Activated naive CD8-positive, alpha-beta T cell treated with anti-CD3 and anti-CD28 coated beads, Interleukin-2, amount 50 U/mL, for 24 hours (primary cell): ENCODE data around the gene EGF.

ENCODE experiments used
- ATAC-seq: fragments of 150-1000 bp; cut with Tn5 transposase; one replicate; pipeline ENCODE4 v1.10.0; 2021
- DNase-seq: peaks from one replicate; pipeline ENCODE4 v3.0.0; 2021
- H3K27ac Mint-ChIP-seq: one replicate; pipeline ENCODE4 v1.8.0; 2021; ENCODE audit warnings: mild to moderate bottlenecking, mixed read lengths
- H3K27me3 Mint-ChIP-seq: one replicate; pipeline ENCODE4 v1.8.0; 2021; ENCODE audit warnings: mixed read lengths
- H3K36me3 Mint-ChIP-seq: one replicate; pipeline ENCODE4 v1.8.0; 2021; ENCODE audit warnings: low read depth, mixed read lengths
- H3K4me1 Mint-ChIP-seq: one replicate; pipeline ENCODE4 v1.8.0; 2021; ENCODE audit warnings: mixed read lengths
- H3K4me3 Mint-ChIP-seq: one replicate; pipeline ENCODE4 v1.8.0; 2021; ENCODE audit warnings: mild to moderate bottlenecking, moderate library complexity, mixed read lengths
- H3K9me3 Mint-ChIP-seq: one replicate; pipeline ENCODE4 v1.8.0; 2021; ENCODE audit warnings: mixed read lengths

EGF gene

DNA sequence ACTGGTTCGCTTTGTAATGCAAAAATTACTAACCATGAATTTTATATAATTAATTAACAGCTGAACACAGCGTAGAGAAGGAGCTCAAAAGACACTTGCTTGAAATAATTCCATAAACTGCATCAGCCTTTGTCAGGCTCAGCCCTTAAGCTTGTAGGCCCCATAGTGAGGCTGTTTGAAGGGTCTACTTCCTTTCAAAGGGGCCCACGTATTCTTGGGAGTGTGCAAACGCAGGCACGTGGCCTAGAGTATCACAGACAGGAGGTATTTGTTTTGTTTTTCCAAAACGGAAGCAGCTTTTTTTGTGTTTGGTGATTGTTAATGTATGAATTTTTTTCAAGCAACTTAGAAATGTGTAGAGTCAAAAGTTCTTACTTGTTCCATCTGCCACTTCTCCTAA, 25.6 kb upstream of the EGF start:
- H3K9me3 Mint-ChIP-seq = no peaks in the 10 kb centered on the region
- no peak overlapping the region for H3K4me3 Mint-ChIP-seq
- H3K27ac Mint-ChIP-seq = no peak overlapping the region
- no peaks in the 10 kb centered on the region for H3K36me3 Mint-ChIP-seq
- ATAC-seq (no peak), DNase-seq (no peak)
- H3K27me3 Mint-ChIP-seq = peaks cover under 1% of the 10 kb centered on the region
- no peaks in the 10 kb centered on the region for H3K4me1 Mint-ChIP-seq

DNA sequence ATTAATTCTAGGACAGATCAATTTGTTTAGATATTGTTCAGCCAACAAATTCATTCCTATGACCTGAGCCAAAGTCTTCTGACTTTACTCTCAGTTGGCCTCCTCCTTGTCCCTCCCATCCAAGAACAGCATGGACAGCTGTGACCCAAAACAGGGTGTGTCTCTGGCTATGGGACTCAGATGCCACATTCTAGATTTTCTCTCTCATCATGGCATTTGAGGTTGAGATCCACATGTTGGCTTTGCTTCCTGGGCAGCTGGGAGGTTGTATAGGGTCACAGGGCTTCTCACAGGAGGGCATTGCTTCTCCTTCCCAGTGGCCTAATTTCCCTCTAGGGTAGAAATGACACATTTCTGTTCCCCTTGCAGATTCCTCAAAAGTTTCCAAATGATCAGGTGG, 22.6 kb upstream of the EGF start:
- no peak overlapping the region for H3K4me3 Mint-ChIP-seq
- H3K4me1 Mint-ChIP-seq = no peaks in the 10 kb centered on the region
- no peaks in the 10 kb centered on the region for H3K9me3 Mint-ChIP-seq
- no peak for ATAC-seq
- peaks cover 2% of the 10 kb centered on the region for H3K27me3 Mint-ChIP-seq
- H3K36me3 Mint-ChIP-seq = no peaks in the 10 kb centered on the region
- no peak for DNase-seq
- H3K27ac Mint-ChIP-seq = no peak overlapping the region

DNA sequence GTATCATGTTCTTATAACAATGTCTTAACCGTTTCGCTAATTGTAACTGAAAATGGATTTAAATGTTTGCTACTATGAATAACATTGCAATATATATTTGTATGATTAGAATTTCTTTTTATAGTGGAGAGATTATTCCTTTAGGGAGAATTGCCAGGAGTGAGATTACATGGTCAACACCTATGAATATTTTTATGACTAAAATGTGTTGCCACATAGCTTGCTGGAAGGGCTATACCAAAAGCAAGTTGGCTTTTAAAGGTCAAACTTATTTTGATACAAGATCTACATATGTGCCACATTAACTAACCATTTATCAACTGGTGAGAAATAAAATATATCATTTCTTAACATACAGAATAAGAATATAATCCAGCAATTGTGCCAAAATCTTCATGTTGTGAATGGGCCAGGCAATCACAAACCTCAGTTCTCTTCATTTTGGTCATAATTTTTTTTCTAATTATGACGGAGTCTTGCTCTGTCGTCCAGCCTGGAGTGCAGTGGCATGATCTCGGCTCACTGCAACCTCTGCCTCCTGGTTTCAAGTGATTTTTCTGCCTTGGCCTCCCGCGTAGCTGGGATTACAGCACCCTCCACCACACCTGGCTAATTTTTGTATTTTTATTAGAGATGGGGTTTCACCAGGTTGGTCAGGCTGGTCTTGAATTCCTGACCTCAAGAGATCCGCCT, 10.0 kb upstream of the EGF start:
- DNase-seq (no peak), ATAC-seq (no peak)
- Mint-ChIP-seq H3K9me3 (no peaks in the 10 kb centered on the region), H3K27ac (no peak overlapping the region), H3K27me3 (peaks cover 24% of the 10 kb centered on the region), H3K4me3 (no peak overlapping the region), H3K36me3 (no peaks in the 10 kb centered on the region), H3K4me1 (no peaks in the 10 kb centered on the region)

DNA sequence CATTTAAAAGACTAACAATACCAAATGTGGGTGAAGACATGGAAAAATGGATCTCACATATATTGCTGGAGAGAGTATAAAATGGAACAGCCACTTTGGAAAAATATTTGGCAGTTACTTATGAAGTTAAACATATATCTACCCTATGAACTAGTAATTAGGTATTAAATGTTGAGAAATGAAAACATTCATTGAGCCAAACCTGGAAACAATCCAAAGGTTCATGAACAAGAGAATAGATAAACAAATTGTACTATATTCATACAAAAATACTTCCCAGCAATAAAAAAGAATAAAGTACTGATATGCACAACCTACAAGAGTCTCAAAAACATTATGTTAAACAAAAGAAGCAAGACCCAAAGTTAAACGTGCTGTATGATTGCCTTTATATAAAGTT, 4.0 kb upstream of the EGF start:
- Mint-ChIP-seq H3K9me3 (no peaks in the 10 kb centered on the region), H3K36me3 (no peaks in the 10 kb centered on the region), H3K27ac (no peak overlapping the region), H3K27me3 (peaks cover 36% of the 10 kb centered on the region), H3K4me3 (no peak overlapping the region), H3K4me1 (no peaks in the 10 kb centered on the region)
- ATAC-seq (no peak), DNase-seq (no peak)

GRCh38 chr4:109910256-109910655, 2.4 kb upstream of the EGF start:
- no peaks in the 10 kb centered on the region for H3K9me3 Mint-ChIP-seq
- ATAC-seq = no peak
- H3K27me3 Mint-ChIP-seq = peaks cover 36% of the 10 kb centered on the region

DNA sequence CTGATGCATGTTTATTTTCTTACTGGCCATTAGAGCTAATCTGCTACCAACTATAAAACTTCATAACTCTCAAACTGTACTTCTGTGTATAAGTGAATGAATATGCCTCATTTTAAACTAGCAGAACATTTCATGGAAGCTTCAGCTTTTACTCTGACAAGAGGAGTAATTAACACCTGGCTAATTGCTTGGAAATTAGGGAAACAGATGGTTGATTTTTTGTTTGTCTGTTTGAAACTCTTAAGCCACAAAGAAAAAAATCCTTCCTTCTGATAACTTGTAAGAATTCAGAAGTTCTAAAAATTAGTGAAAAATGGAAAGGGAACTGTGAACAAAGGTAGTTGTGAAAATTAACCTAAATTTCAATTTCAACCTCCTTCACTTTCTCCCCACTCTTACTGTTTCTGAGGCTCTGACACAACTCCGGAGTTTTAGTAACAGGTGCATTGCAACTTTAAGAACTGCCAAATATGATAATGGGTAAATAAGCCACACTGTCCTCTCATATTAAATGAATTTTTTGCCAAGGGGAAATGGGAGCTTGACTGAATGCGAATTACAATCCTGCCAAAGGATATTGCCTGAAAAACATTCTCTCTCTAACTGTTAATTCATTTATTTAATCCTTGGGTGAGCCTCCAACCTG, 1.0 kb downstream of the EGF start:
- H3K27ac Mint-ChIP-seq = no peak overlapping the region
- DNase-seq (no peak), ATAC-seq (no peak)
- no peaks in the 10 kb centered on the region for H3K9me3 Mint-ChIP-seq
- no peaks in the 10 kb centered on the region for H3K36me3 Mint-ChIP-seq
- H3K27me3 Mint-ChIP-seq = peaks cover 23% of the 10 kb centered on the region
- no peak overlapping the region for H3K4me3 Mint-ChIP-seq
- H3K4me1 Mint-ChIP-seq = no peaks in the 10 kb centered on the region

More at GRCh38 chr4:109910256-109910655, 2.4 kb upstream of the EGF start:
- H3K27ac Mint-ChIP-seq = no peak overlapping the region
- H3K4me1 Mint-ChIP-seq = no peaks in the 10 kb centered on the region
- H3K4me3 Mint-ChIP-seq = no peak overlapping the region
- no peak for DNase-seq
- no peaks in the 10 kb centered on the region for H3K36me3 Mint-ChIP-seq

DNA sequence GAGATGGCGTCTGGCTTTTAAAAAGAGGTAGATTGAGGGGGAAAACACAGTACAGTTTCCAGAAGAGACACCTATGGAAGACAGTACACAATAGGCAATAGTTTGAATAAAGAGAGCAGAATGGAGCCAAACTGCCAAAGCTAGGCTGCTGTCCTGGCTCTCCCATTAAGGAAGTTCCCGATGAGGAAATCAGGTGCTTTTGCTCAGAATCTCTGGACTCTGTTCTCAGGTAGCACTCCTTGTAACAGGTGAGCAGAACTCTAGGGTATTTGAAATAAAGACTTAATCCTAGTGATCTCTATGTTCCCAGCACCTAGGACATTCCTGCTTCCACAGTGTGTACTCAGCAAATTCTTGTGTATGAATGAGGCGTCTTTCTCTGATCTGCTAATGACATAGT, 1.6 kb downstream of the EGF start:
- H3K4me1 Mint-ChIP-seq = no peaks in the 10 kb centered on the region
- no peak for DNase-seq
- ATAC-seq = no peak
- no peaks in the 10 kb centered on the region for H3K36me3 Mint-ChIP-seq
- peaks cover 23% of the 10 kb centered on the region for H3K27me3 Mint-ChIP-seq
- H3K4me3 Mint-ChIP-seq = no peak overlapping the region
- no peaks in the 10 kb centered on the region for H3K9me3 Mint-ChIP-seq
- H3K27ac Mint-ChIP-seq = no peak overlapping the region

GRCh38 chr4:109915385-109916026, 2.8 kb downstream of the EGF start:
- no peak overlapping the region for H3K27ac Mint-ChIP-seq
- ATAC-seq = no peak
- H3K9me3 Mint-ChIP-seq = no peaks in the 10 kb centered on the region
- no peaks in the 10 kb centered on the region for H3K4me1 Mint-ChIP-seq
- H3K36me3 Mint-ChIP-seq = no peaks in the 10 kb centered on the region
- H3K4me3 Mint-ChIP-seq = no peak overlapping the region
- DNase-seq = no peak
- peaks cover 17% of the 10 kb centered on the region for H3K27me3 Mint-ChIP-seq

- Mint-ChIP-seq H3K4me1 (no peaks in the 10 kb centered on the region), H3K36me3 (no peaks in the 10 kb centered on the region), H3K27me3 (peaks cover 16% of the 10 kb centered on the region), H3K9me3 (no peaks in the 10 kb centered on the region), H3K4me3 (no peak overlapping the region), H3K27ac (no peak overlapping the region)
- ATAC-seq = no peak
- no peak for DNase-seq
These were observed 3.3 kb downstream of the EGF start for GRCh38 chr4:109916027-109916409.

GRCh38 chr4:109921384-109921808, 8.7 kb downstream of the EGF start:
- no peak overlapping the region for H3K27ac Mint-ChIP-seq
- DNase-seq = no peak

DNA sequence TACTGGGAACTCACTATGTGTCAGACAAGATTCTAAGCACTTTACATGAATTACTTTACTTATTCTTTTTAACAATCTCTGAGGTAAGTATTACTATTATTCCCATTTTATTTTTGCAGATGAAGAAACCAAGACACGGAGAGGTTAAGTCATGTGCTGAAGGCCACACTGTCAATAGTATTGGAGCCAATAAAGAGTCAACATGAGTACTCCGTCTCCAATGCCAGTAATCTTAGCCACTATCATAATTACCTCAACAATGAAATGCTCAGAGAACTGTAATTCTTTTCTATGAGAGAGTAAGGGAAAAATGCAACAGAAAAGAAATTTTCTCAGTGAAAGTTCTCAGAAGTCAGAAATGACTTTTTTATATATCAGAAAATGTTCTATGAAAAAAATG, 12.7 kb downstream of the EGF start:
- no peak for ATAC-seq
- H3K27ac Mint-ChIP-seq = no peak overlapping the region
- H3K4me1 Mint-ChIP-seq = no peaks in the 10 kb centered on the region
- no peak for DNase-seq
- H3K27me3 Mint-ChIP-seq = no peaks in the 10 kb centered on the region
- H3K36me3 Mint-ChIP-seq = no peaks in the 10 kb centered on the region
- H3K4me3 Mint-ChIP-seq = no peak overlapping the region
- H3K9me3 Mint-ChIP-seq = no peaks in the 10 kb centered on the region

More at GRCh38 chr4:109921384-109921808, 8.7 kb downstream of the EGF start:
- no peaks in the 10 kb centered on the region for H3K9me3 Mint-ChIP-seq
- ATAC-seq = no peak
- H3K36me3 Mint-ChIP-seq = no peaks in the 10 kb centered on the region
- H3K27me3 Mint-ChIP-seq = peaks cover 2% of the 10 kb centered on the region
- H3K4me1 Mint-ChIP-seq = no peaks in the 10 kb centered on the region
- no peak overlapping the region for H3K4me3 Mint-ChIP-seq

GRCh38 chr4:109928327-109929045, 15.8 kb downstream of the EGF start:
- no peaks in the 10 kb centered on the region for H3K36me3 Mint-ChIP-seq
- ATAC-seq (no peak), DNase-seq (no peak)
- peaks cover 3% of the 10 kb centered on the region for H3K4me1 Mint-ChIP-seq
- no peak overlapping the region for H3K4me3 Mint-ChIP-seq
- no peak overlapping the region for H3K27ac Mint-ChIP-seq
- H3K27me3 Mint-ChIP-seq = no peaks in the 10 kb centered on the region
- H3K9me3 Mint-ChIP-seq = no peaks in the 10 kb centered on the region

GRCh38 chr4:109930464-109930863, 17.8 kb downstream of the EGF start:
- H3K36me3 Mint-ChIP-seq = no peaks in the 10 kb centered on the region
- no peaks in the 10 kb centered on the region for H3K27me3 Mint-ChIP-seq
- H3K4me3 Mint-ChIP-seq = no peak overlapping the region
- DNase-seq = no peak
- H3K4me1 Mint-ChIP-seq = peaks cover 3% of the 10 kb centered on the region
- peak overlapping the region; percentile 0 for H3K27ac Mint-ChIP-seq
- no peaks in the 10 kb centered on the region for H3K9me3 Mint-ChIP-seq
- ATAC-seq = no peak

- Mint-ChIP-seq H3K4me1 (peaks cover 3% of the 10 kb centered on the region), H3K36me3 (no peaks in the 10 kb centered on the region), H3K27me3 (no peaks in the 10 kb centered on the region), H3K27ac (peak overlapping the region; percentile 0), H3K4me3 (no peak overlapping the region), H3K9me3 (no peaks in the 10 kb centered on the region)
- ATAC-seq (no peak), DNase-seq (no peak)
These were observed 18.2 kb downstream of the EGF start for GRCh38 chr4:109930872-109931271.

DNA sequence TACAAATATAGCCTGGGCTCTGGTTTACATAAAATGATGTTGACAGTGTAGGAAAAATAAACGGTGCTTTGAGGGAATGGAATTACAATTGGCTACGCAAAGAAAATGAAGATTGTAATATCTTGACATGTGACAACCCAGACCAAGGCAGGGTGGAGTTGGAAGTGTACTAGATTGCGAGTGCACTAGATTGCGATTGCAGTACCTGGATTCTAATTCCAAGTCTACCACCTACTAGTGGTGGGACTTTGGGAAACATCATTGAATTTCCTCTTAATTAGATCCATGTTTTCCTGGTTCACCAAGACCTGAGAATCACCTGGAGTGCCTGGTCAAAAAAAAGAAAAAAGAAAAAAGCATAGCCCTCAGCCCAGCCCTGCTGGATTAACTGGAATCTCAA, 18.6 kb downstream of the EGF start:
- H3K4me3 Mint-ChIP-seq = no peak overlapping the region
- H3K27ac Mint-ChIP-seq = no peak overlapping the region
- DNase-seq (no peak), ATAC-seq (no peak)
- no peaks in the 10 kb centered on the region for H3K27me3 Mint-ChIP-seq
- H3K36me3 Mint-ChIP-seq = no peaks in the 10 kb centered on the region
- H3K4me1 Mint-ChIP-seq = peaks cover 3% of the 10 kb centered on the region
- H3K9me3 Mint-ChIP-seq = no peaks in the 10 kb centered on the region
